C4-2B (cell line): Measurements from ENCODE around the gene IL21.
A peak's percentile ranks its signal among the peaks of the same experiment; 100 is the strongest.

Source experiments
- CTCF ChIP-seq: fragments of 450-650 bp; conservative IDR thresholded peaks from 2 replicates; pipeline ENCODE4 v1.5.1; 2017; ENCODE audit warnings: mild to moderate bottlenecking
- ZFX ChIP-seq: fragments of 450-650 bp; IDR thresholded peaks from 2 replicates; pipeline ENCODE4 v1.6.1; 2017

- peak; percentile 67 for TF ChIP-seq CTCF
- TF ChIP-seq ZFX, result no peak
Measured at GRCh38 chr4:122652379-122652778, 31.5 kb upstream of the IL21 start.
